ENCODE results near the gene KDM2B. TPM values are rescaled to one million over a fixed set of nuclear protein-coding genes. Genes with fewer than 3 reads are reported as not detected.
A peak's percentile ranks its signal among the peaks of the same experiment; 100 is the strongest.

KDM2B gene
- total and polyA plus RNA-seq, 11 donors = 7.3 to 24.7 (median 10.3) TPM

DNA sequence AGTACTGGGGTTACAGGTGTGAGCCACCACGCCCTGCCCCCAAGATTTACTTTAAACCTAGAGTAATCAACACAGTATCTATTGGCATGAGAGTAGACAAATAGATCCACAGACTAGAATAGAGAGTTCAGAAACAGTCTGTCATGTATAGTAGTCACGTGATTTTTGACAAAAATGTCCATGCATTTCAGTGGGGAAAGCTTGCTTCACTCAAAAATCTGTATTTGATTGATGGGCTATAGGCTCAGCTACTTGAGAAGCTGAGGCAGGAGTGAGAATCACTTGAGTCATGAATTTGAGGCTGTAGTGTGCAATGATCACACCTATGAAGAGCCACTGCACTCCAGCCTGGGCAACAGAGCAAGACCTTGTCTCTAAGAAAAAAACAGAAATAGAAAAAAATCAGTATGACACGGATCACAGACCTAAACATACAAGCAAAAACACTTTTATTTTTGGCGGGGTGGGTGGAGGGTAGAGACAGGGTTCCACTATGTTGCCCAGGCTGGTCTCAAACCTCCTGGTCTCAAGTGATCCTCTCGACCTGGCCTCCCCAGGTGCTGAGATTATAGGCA lies 37.9 kb upstream of the KDM2B start:
- H3K4me1 ChIP-seq = peaks cover 0 to 10% (median 0%) of the 10 kb centered on the region in 12 donors
- no peak overlapping the region for H3K27ac ChIP-seq
- TF ChIP-seq, protein P1, sequence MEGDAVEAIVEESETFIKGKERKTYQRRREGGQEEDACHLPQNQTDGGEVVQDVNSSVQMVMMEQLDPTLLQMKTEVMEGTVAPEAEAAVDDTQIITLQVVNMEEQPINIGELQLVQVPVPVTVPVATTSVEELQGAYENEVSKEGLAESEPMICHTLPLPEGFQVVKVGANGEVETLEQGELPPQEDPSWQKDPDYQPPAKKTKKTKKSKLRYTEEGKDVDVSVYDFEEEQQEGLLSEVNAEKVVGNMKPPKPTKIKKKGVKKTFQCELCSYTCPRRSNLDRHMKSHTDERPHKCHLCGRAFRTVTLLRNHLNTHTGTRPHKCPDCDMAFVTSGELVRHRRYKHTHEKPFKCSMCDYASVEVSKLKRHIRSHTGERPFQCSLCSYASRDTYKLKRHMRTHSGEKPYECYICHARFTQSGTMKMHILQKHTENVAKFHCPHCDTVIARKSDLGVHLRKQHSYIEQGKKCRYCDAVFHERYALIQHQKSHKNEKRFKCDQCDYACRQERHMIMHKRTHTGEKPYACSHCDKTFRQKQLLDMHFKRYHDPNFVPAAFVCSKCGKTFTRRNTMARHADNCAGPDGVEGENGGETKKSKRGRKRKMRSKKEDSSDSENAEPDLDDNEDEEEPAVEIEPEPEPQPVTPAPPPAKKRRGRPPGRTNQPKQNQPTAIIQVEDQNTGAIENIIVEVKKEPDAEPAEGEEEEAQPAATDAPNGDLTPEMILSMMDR (IDR thresholded peaks at IDR 0.05) = no peak
- no peak for TF ChIP-seq POLR2A (IDR thresholded peaks at IDR 0.05)
- no peaks in the 10 kb centered on the region for H3K36me3 ChIP-seq
- H3K9me3 ChIP-seq = no peaks in the 10 kb centered on the region
- H3K27me3 ChIP-seq = no peaks in the 10 kb centered on the region
- WGBS, 4 donors = 85 to 94% (median 88%) methylated on average over 5 of the region's 5 CpGs
- DNase-seq (no peak), ATAC-seq (no peak)
- intact Hi-C loops (cut with DNase I) = no loop called here
- no peak overlapping the region for H3K4me3 ChIP-seq

DNA sequence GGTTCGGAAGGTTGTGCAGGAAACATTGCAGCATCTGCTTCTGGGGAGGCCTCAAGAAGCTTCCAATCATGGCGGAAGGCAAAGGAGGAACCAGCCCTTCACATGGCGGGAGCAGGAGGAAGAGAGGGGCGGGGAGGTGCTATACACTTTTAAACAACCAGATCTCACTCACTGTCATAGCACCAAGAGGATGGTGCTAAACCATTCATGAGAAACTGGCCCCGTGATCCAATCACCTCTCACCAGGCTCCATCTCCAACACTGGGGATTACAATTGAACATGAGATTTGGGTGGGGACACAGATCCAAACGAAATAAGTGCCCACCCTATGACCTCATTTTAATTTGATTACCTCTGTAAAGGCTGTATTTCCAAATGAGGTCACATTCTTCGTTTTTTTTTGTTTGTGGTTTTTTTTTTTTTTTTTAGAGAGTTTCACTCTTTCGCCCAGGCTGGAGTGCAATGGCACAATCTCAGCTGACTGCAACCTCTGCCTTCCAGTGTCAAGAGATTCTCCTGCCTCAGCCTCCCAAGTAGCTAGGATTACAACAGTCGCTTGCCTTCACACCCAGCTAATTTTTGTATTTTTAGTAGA lies 34.1 kb upstream of the KDM2B start:
- H3K27ac ChIP-seq = no peak overlapping the region
- DNase-seq = no peak
- no peak overlapping the region for H3K4me3 ChIP-seq
- 81 to 85% (median 83%) methylated on average over 9 of the region's 9 CpGs for WGBS, 4 donors
- no peak for ATAC-seq
- no peaks in the 10 kb centered on the region for H3K36me3 ChIP-seq
- intact Hi-C loops (cut with DNase I) = loop anchor here in 1 of 10 donors (5.0 kb wide), 1 partner anchor 38 kb away; no protein-coding TSS in a partner anchor
- H3K9me3 ChIP-seq = no peaks in the 10 kb centered on the region
- TF ChIP-seq, protein P1 (IDR thresholded peaks at IDR 0.05) = no peak
- no peak for TF ChIP-seq POLR2A (IDR thresholded peaks at IDR 0.05)
- H3K4me1 ChIP-seq = peaks cover 0 to 13% (median 10%) of the 10 kb centered on the region in 12 donors
- H3K27me3 ChIP-seq = no peaks in the 10 kb centered on the region

DNA sequence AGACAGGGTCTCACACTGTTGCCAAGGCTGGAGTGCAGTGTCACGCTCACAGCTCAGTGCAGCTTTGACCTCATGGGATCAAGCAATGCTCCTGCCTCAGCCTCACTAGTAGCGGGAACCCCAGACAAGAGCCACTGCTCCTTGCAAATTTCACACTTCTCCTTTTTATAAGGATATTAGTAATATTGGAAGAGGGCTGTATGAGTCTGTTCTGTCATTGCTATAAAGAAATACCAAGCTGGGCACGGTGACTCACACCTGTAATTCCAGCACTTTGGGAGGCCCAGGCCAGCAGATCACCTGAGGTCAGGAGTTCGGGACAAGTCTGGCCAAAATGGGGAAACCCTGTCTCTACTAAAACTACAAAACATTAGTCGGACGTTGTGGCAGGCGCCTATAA lies 32.6 kb upstream of the KDM2B start:
- intact Hi-C loops (cut with DNase I) = loop anchor here in 1 of 10 donors (5.0 kb wide), 1 partner anchor 36 kb away; no protein-coding TSS in a partner anchor
- 95 to 96% (median 96%) methylated on average over 7 of the region's 7 CpGs for WGBS, 4 donors
- no peak for DNase-seq
- Histone ChIP-seq H3K4me1 (peaks cover 0 to 14% (median 10%) of the 10 kb centered on the region in 12 donors), H3K36me3 (no peaks in the 10 kb centered on the region), H3K27ac (no peak overlapping the region), H3K27me3 (no peaks in the 10 kb centered on the region), H3K4me3 (no peak overlapping the region), H3K9me3 (no peaks in the 10 kb centered on the region)
- no peak for TF ChIP-seq POLR2A (IDR thresholded peaks at IDR 0.05)
- TF ChIP-seq, protein P1 (IDR thresholded peaks at IDR 0.05) = no peak
- no peak for ATAC-seq

DNA sequence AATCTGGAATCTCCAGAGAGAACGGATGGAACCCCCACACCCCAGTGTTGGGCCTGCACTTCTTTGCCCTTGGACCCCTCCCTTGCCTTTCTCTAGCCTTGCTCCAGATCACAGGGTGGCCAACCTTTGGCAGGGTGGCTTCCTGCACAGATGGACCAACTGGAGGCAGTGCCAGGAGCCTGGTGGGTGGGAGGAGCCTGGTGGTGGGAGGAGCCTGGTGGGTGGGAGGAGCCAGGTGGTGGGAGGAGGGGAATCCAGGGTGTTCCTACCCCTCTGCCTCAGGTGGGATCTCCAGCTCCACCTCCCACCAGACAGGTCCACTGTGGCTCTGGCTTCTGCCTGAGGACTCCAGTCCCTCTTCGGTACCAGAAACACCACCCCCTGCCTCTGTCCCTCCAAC lies 30.5 kb upstream of the KDM2B start:
- ATAC-seq (peak in 1 of 4 donors; percentile 42), DNase-seq (no peak)
- H3K4me3 ChIP-seq = no peak overlapping the region
- no peaks in the 10 kb centered on the region for H3K9me3 ChIP-seq
- intact Hi-C loops (cut with DNase I) = loop anchor here in 1 of 10 donors (5.0 kb wide), 1 partner anchor 34 kb away; no protein-coding TSS in a partner anchor
- TF ChIP-seq POLR2A (IDR thresholded peaks at IDR 0.05) = no peak
- TF ChIP-seq, protein P1 (IDR thresholded peaks at IDR 0.05) = no peak
- no peaks in the 10 kb centered on the region for H3K36me3 ChIP-seq
- peak overlapping the region in 6 of 12 donors; percentile 22 to 83 (median 56) for H3K27ac ChIP-seq
- H3K27me3 ChIP-seq = no peaks in the 10 kb centered on the region
- 77 to 93% (median 87%) methylated on average over 2 of the region's 2 CpGs for WGBS, 4 donors
- peaks cover 0 to 14% (median 10%) of the 10 kb centered on the region in 12 donors for H3K4me1 ChIP-seq
